GM23338 (cell line): ENCODE data around the gene SPINDOC. TPM values are rescaled to one million over a fixed set of nuclear protein-coding genes. Genes with fewer than 3 reads are reported as not detected.

ENCODE experiments used
- ATAC-seq: fragments of 200-7000 bp; cut with Tn5 transposase; 3 replicates; pipeline ENCODE4 v1.9.1; 2020
- DNase-seq: peaks from one replicate; pipeline ENCODE4 v3.0.0-alpha.2; 2015; ENCODE audit warnings: low spot score
- H2AFZ ChIP-seq: fragments of 200-600 bp; sonication (generic); 2 replicates; pipeline ENCODE4 v1.8.0; 2016; ENCODE audit warnings: antibody characterized with exemption, mild to moderate bottlenecking, moderate library complexity
- H3F3A ChIP-seq: fragments of 200-600 bp; sonication (generic); replicated peaks from 2 replicates; pipeline ENCODE4 v1.8.0; 2017; ENCODE audit warnings: antibody characterized with exemption, mixed run types, low read depth
- H3K27ac ChIP-seq: fragments of 200-600 bp; sonication (generic); 2 replicates; pipeline ENCODE4 v1.6.1; 2016; ENCODE audit warnings: low read depth
- H3K27me3 ChIP-seq: fragments of 200-600 bp; sonication (generic); 2 replicates; pipeline ENCODE4 v1.8.0; 2016; ENCODE audit warnings: mild to moderate bottlenecking, mixed run types, moderate library complexity; ENCODE audit not compliant: insufficient read depth
- H3K36me3 ChIP-seq: fragments of 200-600 bp; sonication (generic); 2 replicates; pipeline ENCODE4 v1.8.0; 2016; ENCODE audit warnings: mild to moderate bottlenecking; ENCODE audit not compliant: insufficient read depth
- H3K4me1 ChIP-seq: fragments of 200-600 bp; sonication (generic); 2 replicates; pipeline ENCODE4 v1.8.0; 2016; ENCODE audit warnings: mild to moderate bottlenecking, moderate library complexity; ENCODE audit not compliant: insufficient read depth
- H3K4me2 ChIP-seq: fragments of 200-600 bp; sonication (generic); 2 replicates; pipeline ENCODE4 v1.7.1; 2017; ENCODE audit warnings: mixed run types
- H3K4me3 ChIP-seq: fragments of 200-600 bp; sonication (generic); 2 replicates; pipeline ENCODE4 v1.6.1; 2016; ENCODE audit warnings: mixed run types
- H3K79me2 ChIP-seq: fragments of 200-600 bp; sonication (generic); replicated peaks from 2 replicates; pipeline ENCODE4 v1.8.0; 2017; ENCODE audit warnings: mild to moderate bottlenecking; ENCODE audit not compliant: insufficient read depth
- H3K9me2 ChIP-seq: fragments of 200-600 bp; sonication (generic); 2 replicates; pipeline ENCODE4 v1.8.0; 2017; ENCODE audit not compliant: insufficient read depth
- H4K20me1 ChIP-seq: fragments of 200-600 bp; sonication (generic); replicated peaks from 2 replicates; pipeline ENCODE4 v1.8.0; 2017; ENCODE audit warnings: mild to moderate bottlenecking; ENCODE audit not compliant: insufficient read depth
- H3K27ac Mint-ChIP-seq: 2 replicates; pipeline ENCODE4 v1.8.0; 2020; ENCODE audit warnings: inconsistent platforms, mild to moderate bottlenecking, moderate library complexity, mixed read lengths
- H3K27me3 Mint-ChIP-seq: 3 replicates; pipeline ENCODE4 v1.8.0; 2022; ENCODE audit warnings: low read depth, mild to moderate bottlenecking, moderate library complexity, mixed read lengths, inconsistent platforms; ENCODE audit not compliant: insufficient read depth, poor library complexity
- H3K36me3 Mint-ChIP-seq: 3 replicates; pipeline ENCODE4 v1.8.0; 2021; ENCODE audit warnings: low read depth, mild to moderate bottlenecking, inconsistent platforms, moderate library complexity, mixed read lengths
- H3K4me1 Mint-ChIP-seq: 3 replicates; pipeline ENCODE4 v1.8.0; 2020; ENCODE audit warnings: mild to moderate bottlenecking, inconsistent platforms, mixed read lengths
- H3K4me3 Mint-ChIP-seq: 3 replicates; pipeline ENCODE4 v1.8.0; 2021; ENCODE audit warnings: moderate library complexity, mild to moderate bottlenecking, inconsistent platforms, mixed read lengths
- H3K9me3 Mint-ChIP-seq: 3 replicates; pipeline ENCODE4 v1.8.0; 2020; ENCODE audit warnings: moderate library complexity, mild to moderate bottlenecking, inconsistent platforms, mixed read lengths
- CREB1 ChIP-seq: fragments of 250-450 bp; sonication (Bioruptor Pico); IDR thresholded peaks from 2 replicates; pipeline ENCODE4 v1.5.0; 2020; ENCODE audit warnings: low read depth, mild to moderate bottlenecking, moderate library complexity
- CTCF ChIP-seq, 2 experiments: fragments of 200-600 bp in 1 of 2; sonication (generic) in 1 of 2; conservative IDR thresholded peaks; 2 replicates each; pipeline versions ENCODE4 v1.5.1 to v1.6.1; 2016 to 2017; ENCODE audit warnings: antibody characterized with exemption in 2 of 2, low read depth in 2 of 2, mild to moderate bottlenecking in 2 of 2, moderate library complexity in 1 of 2
- ETS1 ChIP-seq: IDR thresholded peaks from 2 replicates; pipeline ENCODE4 v1.6.1; 2016; ENCODE audit warnings: antibody characterized with exemption
- EZH2 ChIP-seq: fragments of 200-600 bp; sonication (generic); IDR thresholded peaks from one replicate; pipeline ENCODE4 v1.8.0; 2017; ENCODE audit warnings: antibody characterized with exemption, mild to moderate bottlenecking, low read depth; ENCODE audit not compliant: unreplicated experiment
- EZH2phosphoT487 ChIP-seq: fragments of 200-600 bp; sonication (generic); IDR thresholded peaks from one replicate; pipeline ENCODE4 v1.8.1; 2018; ENCODE audit warnings: antibody characterized with exemption; ENCODE audit not compliant: unreplicated experiment
- JUNB ChIP-seq: IDR thresholded peaks from one replicate; pipeline ENCODE4 v1.6.1; 2016; ENCODE audit warnings: antibody characterized with exemption; ENCODE audit not compliant: unreplicated experiment
- NANOG ChIP-seq: IDR thresholded peaks from 2 replicates; pipeline ENCODE4 v1.6.1; 2016; ENCODE audit warnings: antibody characterized with exemption, borderline replicate concordance
- POLR2AphosphoS5 ChIP-seq: IDR thresholded peaks from 2 replicates; pipeline ENCODE4 v1.6.1; 2016; ENCODE audit warnings: antibody characterized with exemption, low read depth
- REST ChIP-seq: IDR thresholded peaks from one replicate; pipeline ENCODE4 v1.6.1; 2018; ENCODE audit warnings: antibody characterized with exemption; ENCODE audit not compliant: unreplicated experiment
- STAT1 ChIP-seq: IDR thresholded peaks from one replicate; pipeline ENCODE4 v1.6.1; 2016; ENCODE audit warnings: antibody characterized with exemption; ENCODE audit not compliant: unreplicated experiment
- ZNF114 ChIP-seq: fragments of 250-450 bp; sonication (Bioruptor Pico); IDR thresholded peaks from 2 replicates; pipeline ENCODE4 v1.5.0; 2020; ENCODE audit warnings: mild to moderate bottlenecking, moderate library complexity
- ZNF331 ChIP-seq: fragments of 250-450 bp; sonication (Bioruptor Pico); IDR thresholded peaks from 2 replicates; pipeline ENCODE4 v1.5.0; 2020; ENCODE audit warnings: low read depth, mild to moderate bottlenecking, moderate library complexity
- polyA plus RNA-seq: library from polyadenylated mRNA; unstranded; fragments of >200 nt; fragmentation: Nextera tagmentation; extraction: Ambion mirVana; gene quantifications from 2 replicates; pipeline ENCODE4 v1.2.1, GENCODE V29; 2016
- total RNA-seq: library from RNA; depleted of rRNA; stranded (reverse); fragments of >200 nt; shearing (Covaris generic); gene quantifications from 2 replicates; pipeline ENCODE4 v1.2.3, GENCODE V29; 2014
- TF ChIP-seq, protein P1 (sequence below): fragments of 250-450 bp; sonication (Bioruptor Pico); IDR thresholded peaks from 2 replicates; pipeline ENCODE4 v1.5.0; 2020; ENCODE audit warnings: mild to moderate bottlenecking, moderate library complexity

Gene SPINDOC
- total and polyA plus RNA-seq, 2 experiments from 2014 or later: 9.4 to 84.7 TPM

DNA sequence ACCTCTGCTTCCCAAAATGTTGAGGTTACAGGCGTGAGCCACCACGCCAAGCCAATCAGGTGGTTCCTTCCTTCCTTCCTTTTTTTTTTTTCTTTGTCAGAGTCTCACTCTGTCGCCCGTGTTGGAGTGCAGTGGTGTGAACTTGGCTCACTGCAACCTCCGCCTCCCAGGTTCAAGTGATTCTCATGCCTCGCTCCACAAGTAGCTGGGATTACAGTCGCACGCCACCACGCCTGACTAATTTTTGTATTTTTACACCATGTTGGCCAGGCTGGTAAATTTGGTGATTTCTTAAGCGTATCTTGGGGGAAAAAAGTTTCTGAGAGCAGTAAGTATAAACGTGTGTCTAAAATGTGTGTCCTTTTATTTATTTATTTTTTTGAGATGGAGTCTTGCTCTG, 18.2 kb upstream of the SPINDOC start:
- peaks cover 4% of the 10 kb centered on the region for H3K27me3 Mint-ChIP-seq
- peaks cover 3% of the 10 kb centered on the region; the same call in 1 of the 2 replicates for H3K36me3 ChIP-seq
- H3K27me3 ChIP-seq: no peaks in the 10 kb centered on the region
- no peak overlapping the region for H2AFZ ChIP-seq
- no peaks in the 10 kb centered on the region for H3F3A ChIP-seq
- DNase-seq (no peak), ATAC-seq (no peak)
- no peaks in the 10 kb centered on the region for H4K20me1 ChIP-seq
- no peaks in the 10 kb centered on the region for H3K9me2 ChIP-seq
- H3K4me3 ChIP-seq: no peak overlapping the region
- H3K27ac ChIP-seq: no peak overlapping the region
- H3K36me3 Mint-ChIP-seq: peaks cover 19% of the 10 kb centered on the region; the same call in 2 of the 3 replicates
- H3K9me3 Mint-ChIP-seq: peaks cover 57% of the 10 kb centered on the region
- H3K4me3 Mint-ChIP-seq: no peak overlapping the region
- no peaks in the 10 kb centered on the region for H3K4me1 ChIP-seq
- no peaks in the 10 kb centered on the region for H3K4me1 Mint-ChIP-seq
- H3K4me2 ChIP-seq: no peak overlapping the region
- no peak overlapping the region for H3K27ac Mint-ChIP-seq
- H3K79me2 ChIP-seq: no peaks in the 10 kb centered on the region
- no peak for TF ChIP-seq EZH2
- no peak for TF ChIP-seq ETS1
- no peak for TF ChIP-seq ZNF114 (CRISPR knock-in tag)
- no peak for TF ChIP-seq REST
- no peak for TF ChIP-seq NANOG
- no peak for TF ChIP-seq EZH2phosphoT487
- TF ChIP-seq STAT1: no peak
- TF ChIP-seq POLR2AphosphoS5: no peak
- TF ChIP-seq CTCF (conservative IDR thresholded peaks at IDR 0.05; ENCODE audit: low read depth in 2 of 2): no peak
- no peak for TF ChIP-seq CREB1 (CRISPR knock-in tag)
- TF ChIP-seq JUNB: no peak
- TF ChIP-seq ZNF331 (CRISPR knock-in tag): no peak
- TF ChIP-seq, protein P1, sequence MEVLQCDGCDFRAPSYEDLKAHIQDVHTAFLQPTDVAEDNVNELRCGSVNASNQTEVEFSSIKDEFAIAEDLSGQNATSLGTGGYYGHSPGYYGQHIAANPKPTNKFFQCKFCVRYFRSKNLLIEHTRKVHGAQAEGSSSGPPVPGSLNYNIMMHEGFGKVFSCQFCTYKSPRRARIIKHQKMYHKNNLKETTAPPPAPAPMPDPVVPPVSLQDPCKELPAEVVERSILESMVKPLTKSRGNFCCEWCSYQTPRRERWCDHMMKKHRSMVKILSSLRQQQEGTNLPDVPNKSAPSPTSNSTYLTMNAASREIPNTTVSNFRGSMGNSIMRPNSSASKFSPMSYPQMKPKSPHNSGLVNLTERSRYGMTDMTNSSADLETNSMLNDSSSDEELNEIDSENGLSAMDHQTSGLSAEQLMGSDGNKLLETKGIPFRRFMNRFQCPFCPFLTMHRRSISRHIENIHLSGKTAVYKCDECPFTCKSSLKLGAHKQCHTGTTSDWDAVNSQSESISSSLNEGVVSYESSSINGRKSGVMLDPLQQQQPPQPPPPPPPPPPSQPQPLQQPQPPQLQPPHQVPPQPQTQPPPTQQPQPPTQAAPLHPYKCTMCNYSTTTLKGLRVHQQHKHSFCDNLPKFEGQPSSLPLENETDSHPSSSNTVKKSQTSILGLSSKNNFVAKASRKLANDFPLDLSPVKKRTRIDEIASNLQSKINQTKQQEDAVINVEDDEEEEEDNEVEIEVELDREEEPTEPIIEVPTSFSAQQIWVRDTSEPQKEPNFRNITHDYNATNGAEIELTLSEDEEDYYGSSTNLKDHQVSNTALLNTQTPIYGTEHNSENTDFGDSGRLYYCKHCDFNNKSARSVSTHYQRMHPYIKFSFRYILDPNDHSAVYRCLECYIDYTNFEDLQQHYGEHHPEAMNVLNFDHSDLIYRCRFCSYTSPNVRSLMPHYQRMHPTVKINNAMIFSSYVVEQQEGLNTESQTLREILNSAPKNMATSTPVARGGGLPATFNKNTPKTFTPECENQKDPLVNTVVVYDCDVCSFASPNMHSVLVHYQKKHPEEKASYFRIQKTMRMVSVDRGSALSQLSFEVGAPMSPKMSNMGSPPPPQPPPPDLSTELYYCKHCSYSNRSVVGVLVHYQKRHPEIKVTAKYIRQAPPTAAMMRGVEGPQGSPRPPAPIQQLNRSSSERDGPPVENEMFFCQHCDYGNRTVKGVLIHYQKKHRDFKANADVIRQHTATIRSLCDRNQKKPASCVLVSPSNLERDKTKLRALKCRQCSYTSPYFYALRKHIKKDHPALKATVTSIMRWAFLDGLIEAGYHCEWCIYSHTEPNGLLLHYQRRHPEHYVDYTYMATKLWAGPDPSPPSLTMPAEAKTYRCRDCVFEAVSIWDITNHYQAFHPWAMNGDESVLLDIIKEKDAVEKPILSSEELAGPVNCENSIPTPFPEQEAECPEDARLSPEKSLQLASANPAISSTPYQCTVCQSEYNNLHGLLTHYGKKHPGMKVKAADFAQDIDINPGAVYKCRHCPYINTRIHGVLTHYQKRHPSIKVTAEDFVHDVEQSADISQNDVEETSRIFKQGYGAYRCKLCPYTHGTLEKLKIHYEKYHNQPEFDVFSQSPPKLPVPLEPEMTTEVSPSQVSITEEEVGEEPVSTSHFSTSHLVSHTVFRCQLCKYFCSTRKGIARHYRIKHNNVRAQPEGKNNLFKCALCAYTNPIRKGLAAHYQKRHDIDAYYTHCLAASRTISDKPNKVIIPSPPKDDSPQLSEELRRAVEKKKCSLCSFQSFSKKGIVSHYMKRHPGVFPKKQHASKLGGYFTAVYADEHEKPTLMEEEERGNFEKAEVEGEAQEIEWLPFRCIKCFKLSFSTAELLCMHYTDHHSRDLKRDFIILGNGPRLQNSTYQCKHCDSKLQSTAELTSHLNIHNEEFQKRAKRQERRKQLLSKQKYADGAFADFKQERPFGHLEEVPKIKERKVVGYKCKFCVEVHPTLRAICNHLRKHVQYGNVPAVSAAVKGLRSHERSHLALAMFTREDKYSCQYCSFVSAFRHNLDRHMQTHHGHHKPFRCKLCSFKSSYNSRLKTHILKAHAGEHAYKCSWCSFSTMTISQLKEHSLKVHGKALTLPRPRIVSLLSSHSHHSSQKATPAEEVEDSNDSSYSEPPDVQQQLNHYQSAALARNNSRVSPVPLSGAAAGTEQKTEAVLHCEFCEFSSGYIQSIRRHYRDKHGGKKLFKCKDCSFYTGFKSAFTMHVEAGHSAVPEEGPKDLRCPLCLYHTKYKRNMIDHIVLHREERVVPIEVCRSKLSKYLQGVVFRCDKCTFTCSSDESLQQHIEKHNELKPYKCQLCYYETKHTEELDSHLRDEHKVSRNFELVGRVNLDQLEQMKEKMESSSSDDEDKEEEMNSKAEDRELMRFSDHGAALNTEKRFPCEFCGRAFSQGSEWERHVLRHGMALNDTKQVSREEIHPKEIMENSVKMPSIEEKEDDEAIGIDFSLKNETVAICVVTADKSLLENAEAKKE (CRISPR knock-in tag): no peak
